Fibroblast of skin of left biceps (primary cell): Measurements from ENCODE around the gene SHC4.

Source experiments
- DNase-seq, 2 experiments: peaks; one replicate each; pipeline ENCODE4 v3.0.0-alpha.2; 2013; ENCODE audit warnings: low read depth in 2 of 2

The SHC4 gene

DNA sequence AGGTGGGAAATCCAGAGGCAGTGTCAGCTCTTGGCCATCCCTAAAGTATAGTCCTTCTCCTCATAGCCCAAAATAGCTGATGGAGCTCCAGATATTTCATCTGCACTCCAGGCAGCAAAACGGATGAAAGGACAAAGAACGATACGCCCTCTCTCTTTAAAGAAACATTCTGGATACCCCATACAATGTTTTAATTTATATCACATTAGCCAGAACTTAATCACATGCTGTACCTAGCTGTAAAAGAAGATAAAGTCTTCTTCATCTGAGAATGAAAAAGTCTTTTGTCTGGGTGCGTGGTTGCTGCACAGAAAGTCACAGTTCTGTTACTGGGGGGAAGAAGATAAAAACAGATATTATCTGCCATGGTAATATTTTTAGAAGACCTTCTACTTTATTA, 4.3 kb upstream of the SHC4 start:
- DNase-seq = no peak

DNA sequence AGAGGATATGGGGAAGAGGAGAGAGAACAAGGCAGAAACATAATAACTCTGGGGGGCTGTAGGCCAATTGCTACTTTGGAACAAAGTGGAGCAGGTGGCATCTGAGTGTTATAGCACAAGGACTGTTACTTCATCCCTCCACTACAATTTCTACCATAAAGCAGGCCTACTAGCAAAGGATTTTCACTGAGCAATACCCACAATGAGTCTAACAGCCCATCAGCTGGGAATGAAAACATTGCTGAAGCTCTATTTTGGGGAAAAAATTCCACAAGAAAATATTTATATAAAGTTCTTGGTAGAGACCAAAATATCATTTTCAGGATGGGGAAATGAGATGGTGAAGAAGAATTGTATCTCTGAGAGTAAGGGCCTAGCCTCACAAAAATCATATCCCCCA, 3.6 kb upstream of the SHC4 start:
- no peak for DNase-seq

GRCh38 chr15:48966595-48967301, 3.0 kb upstream of the SHC4 start:
- DNase-seq = no peak

- DNase-seq = no peak
These were observed 2.3 kb upstream of the SHC4 start for GRCh38 chr15:48965972-48966371.

- no peak for DNase-seq
These were observed 1.2 kb upstream of the SHC4 start for GRCh38 chr15:48964898-48965297.

DNA sequence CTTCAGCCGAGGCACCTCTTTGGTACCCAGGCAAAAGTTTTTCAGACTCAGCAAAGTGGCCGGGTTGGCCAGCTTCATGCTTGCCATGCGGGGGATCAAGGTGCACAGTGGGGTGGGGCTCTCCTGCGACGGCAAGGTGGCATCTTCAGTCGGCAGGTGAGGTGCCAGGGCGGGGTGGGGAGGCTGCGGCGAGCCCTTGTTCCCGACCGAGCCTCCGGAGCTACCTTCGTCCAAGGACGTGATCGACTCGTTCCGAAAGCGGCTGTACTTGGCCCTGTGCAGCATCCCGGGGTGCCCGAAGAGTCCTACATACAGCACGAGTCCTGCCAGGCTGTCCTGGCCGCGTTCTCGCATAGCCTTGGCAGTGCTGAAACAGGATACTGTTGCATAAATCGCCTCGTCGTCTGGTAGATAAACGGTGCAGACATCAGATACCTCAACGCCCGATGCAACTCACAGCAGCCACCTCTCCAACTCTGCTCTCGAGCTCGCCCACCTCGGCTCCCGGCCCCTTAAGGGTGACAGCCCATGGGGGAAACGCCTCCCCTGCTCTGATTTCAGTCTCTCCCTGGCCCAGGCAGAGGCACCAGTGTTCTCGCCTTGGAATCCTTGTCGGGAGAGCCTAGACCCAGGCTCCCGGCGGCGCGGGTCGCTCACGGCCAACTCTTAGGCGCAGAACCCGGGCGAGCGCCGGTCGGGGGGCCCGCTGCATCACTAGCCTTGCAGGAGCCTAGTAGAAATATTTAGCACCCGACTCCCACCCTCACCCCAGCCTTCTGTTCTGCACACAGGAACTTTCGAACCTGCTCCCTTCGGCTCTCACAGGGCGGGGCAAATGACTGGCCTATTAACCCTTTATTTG, 826 bp downstream of the SHC4 start:
- no peak for DNase-seq

DNA sequence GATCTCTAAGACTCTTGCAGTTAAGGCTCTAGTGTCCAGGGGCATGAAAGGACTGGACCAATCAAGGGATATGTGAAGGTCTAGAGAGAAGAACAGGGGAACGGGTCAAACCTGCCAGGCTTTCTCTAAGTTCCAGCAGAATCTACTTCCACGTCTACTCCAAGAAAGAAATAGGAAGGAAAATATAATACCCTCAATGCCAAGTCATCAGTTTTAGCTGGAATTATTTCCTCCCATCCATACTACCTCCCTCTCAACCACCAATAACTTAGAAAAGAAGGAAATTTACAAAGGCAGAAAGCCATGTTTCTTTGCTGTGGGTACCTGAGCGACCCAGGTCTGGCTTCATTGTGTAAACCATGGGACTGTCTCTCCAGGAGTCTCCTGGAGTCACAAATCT, 7.8 kb downstream of the SHC4 start:
- DNase-seq = no peak

DNA sequence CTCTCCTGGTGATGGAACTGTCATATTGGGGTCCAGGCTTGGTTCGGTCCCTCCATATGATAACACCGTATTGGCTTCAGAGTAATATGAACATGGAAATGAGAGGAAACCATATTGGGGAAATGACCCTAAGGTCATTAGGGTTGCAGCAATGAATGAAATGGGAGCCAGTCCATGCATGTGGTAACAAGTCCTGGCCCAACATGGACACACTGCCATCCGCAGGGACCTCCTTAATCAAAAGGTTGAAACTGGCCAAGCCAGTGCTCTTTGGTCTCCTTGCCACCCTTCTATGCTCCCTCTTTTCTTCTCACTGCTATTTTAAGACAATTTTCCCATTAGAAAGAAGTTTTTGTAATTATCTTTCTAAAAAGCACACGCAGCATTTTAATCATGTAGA, 8.3 kb downstream of the SHC4 start:
- no peak for DNase-seq

- DNase-seq = no peak
These were observed 9.2 kb downstream of the SHC4 start for GRCh38 chr15:48954538-48954937.

GRCh38 chr15:48946840-48947187, 16.9 kb downstream of the SHC4 start:
- DNase-seq = no peak

DNA sequence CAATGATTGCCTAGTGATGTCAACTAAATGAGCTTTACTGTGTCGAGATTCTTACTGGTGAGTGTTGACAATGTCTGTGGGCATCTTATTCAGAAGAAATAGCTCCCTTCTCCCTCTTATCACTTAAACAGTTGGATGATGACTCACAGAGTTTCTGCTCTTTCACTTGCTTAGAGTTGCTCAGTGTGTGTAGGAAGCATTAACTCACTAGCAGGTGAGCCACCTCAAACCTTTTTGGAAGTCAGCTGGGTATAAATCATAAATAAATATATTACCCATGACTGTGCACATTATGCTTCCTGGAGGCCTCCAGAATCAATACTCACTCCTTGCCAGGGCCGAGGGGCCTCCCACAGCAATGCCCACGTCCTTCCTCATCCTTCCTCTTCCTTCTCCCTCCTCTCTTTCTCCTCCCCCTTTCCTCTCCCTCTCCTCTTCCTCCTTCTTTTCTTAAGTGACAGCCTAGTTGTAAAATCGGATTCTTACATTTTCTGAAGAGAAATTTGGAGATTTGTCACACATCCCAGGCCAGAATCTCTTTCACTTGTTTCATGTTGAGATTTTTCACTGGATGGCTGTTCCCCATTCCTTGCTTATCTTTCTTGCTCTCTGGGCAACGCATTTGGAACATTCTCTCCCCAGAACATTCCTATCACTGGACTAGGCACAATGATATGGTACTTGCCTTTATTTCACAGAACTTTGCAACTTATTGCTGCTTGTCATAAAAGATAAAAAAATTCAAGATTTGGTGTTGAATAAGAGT, 17.5 kb downstream of the SHC4 start:
- DNase-seq = no peak

DNA sequence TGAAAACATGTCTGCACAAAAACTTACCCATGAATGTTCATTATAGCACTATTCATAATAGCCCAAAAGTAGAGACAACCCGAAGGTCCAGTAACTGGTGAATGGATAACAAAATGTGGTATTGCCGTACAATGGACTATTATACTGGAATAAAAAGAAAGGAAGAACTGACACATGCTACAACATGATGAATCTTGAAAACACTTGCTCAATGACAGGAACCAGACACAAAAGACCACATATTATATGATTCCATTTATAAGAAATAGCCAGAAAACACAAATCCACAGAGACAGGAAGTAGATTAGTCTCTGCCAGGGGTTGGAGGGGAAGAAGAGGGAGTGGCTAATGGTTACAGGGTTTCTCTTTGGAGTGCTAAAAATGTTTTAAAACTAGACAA, 18.3 kb downstream of the SHC4 start:
- DNase-seq = no peak

DNA sequence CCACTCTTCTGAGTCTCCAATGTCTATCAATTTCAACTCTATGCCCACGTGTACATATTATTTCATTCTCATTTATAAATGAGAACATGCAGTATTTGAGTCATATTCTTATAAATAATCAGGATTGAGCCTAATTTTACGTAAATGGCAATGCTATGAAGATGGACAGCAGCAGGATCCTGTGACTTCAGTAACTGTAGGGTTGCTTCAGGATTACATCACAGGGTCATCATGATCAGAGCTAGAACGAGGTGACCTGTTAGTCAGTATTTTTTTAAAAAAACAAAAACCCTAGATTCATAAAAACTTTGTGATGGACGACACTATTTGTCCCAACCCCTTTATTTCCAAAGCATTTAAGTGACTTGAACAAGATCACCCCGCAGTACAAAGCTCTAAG, 21.8 kb downstream of the SHC4 start:
- no peak for DNase-seq

DNA sequence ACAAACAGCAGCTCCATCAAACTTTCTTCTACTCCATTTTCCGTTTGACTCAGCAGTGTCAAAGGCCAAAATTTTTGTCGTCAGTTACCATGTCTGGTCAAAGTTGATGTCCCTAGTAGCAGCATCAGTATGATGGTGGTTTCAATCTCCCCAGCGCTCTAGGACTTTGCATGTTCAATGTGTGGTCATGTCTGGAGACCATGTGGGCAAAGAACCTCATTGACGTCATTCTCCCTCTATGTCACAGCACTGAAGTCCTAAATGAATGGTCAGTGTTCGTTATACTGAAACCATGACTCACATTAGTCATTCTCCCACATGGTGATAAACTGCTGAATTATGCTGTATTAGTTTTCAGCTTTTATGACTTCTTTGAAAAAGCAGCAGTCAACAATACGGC, 23.2 kb downstream of the SHC4 start:
- DNase-seq = peak; percentile 62 to 70

- DNase-seq = peak; percentile 87 to 91
These were observed 24.1 kb downstream of the SHC4 start for GRCh38 chr15:48939648-48940047.

GRCh38 chr15:48937886-48938285, 25.8 kb downstream of the SHC4 start:
- DNase-seq = no peak

DNA sequence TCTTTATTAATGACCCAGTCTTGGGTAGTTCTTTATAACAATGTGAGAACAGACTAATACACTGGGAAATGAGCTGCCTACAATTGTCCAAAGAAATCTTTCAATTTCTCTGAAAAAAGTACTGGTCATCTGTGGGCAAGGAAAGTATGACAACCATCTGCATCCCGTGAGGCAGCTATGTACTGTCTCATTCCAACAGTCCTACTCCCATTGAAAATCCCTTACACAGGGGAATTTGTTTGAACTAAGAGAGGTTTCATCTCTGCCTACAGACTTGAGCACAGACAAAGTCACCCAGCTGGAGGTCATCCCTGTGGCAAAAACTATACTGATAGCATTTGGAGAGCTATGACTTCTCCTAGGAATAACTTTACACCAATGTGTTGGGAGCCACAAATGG, 27.1 kb downstream of the SHC4 start:
- DNase-seq = no peak

- no peak for DNase-seq
These were observed 28.5 kb downstream of the SHC4 start for GRCh38 chr15:48935236-48935635.

DNA sequence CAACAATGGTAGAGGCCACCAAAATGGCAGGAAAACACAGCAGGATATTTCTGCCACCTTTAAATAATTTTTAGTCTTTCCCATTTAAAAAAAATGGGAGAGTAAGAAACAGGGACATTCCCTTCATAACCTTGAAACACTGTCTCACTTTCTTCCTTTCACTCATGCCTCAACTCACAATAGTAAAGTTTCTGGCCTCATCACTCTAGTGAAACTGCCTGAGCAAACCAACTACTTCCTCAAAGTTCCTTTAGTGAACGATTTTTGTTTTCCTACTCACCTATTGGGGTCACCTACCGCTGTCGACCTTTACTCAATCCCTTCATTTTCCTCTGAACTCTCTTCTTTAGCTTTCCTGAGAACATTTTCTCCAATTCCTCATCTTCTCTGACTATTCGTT, 33.0 kb downstream of the SHC4 start:
- DNase-seq = no peak

- DNase-seq = no peak
These were observed 34.1 kb downstream of the SHC4 start for GRCh38 chr15:48929661-48930060.

DNA sequence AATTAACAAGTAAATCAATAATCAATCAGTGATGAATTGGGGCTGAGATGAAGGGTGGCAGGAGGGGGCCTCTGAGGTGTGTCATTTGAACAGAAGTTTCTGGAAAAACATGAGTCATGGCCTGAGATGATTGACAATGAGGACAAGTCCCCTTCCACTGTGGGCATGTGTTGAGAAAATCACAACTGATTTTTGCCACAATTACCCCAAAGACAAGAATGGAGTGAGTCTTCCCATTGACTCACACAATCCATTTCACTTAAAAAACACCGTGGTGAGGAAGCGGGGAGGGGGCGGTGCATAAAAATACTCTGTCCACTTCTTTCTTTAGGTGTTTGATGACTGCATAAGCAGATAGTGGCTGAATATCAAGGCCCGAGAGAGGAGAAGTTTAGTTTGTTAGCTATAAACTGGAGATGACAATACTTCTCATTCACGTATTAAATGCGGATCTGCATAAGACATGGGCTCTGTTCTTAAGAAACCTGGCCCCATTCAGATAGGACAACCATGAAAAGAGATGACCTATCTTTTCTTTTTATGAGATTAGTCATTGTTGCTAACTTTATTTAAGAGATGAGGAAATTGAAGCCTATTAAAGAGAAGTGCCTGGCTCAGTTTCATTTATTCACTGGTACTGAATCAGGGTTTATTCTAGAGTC, 34.7 kb downstream of the SHC4 start:
- DNase-seq = no peak

DNA sequence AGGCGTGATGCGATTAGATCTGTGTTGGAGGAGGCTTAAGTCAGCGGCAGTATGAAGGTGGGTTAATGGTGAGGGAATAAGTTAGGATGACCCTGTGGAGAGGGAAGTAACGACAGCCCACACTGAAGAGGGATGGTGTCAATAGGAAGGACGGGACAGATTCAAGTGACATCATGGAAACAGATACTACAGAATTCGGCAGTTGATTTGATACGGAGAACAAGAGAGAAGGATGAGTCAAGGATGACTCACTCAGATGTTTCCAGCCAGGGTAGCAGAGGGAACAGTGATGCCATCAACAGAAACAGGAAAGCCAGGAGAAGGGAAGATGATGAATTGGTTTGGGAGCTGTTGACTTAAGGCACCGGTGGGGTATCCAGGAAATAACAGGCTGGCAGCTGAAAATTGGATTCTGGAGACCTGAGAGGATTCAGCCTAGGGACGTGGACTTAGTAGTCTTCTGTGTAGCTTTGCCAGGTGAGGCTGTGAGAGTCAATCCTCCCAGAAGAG, 38.0 kb downstream of the SHC4 start:
- DNase-seq = peak; percentile 57 to 63
